HG02642 (cell line): ENCODE results near the gene RPL15.
"Not testable (repeated sequence)": the region's sequence is repeated elsewhere in the genome, so short reads cannot be mapped to it uniquely, and the experiment has no call there.

ENCODE experiments used
- ATAC-seq: cut with Tn5 transposase; IDR thresholded peaks from one replicate; pipeline ENCODE4 v1.9.1; 2021; ENCODE audit warnings: mild to moderate bottlenecking; ENCODE audit not compliant: unreplicated experiment, poor library complexity

The RPL15 gene

GRCh38 chr3:23916886-23917678 lies at the start of gene RPL15, which contains the start of gene NKIRAS1:
TSS of gene RPL15 (plus strand) at chr3:23917132. CDS start at chr3:23917860, 728 bp downstream.
TSS of gene NKIRAS1 (minus strand) at chr3:23916990. CDS start at chr3:23910904, 6,086 bp downstream.
- ATAC-seq: peak; percentile 95

GRCh38 chr3:23867400-23867799 lies 49.5 kb upstream of the RPL15 start:
- no peak for ATAC-seq

GRCh38 chr3:23867838-23868237 lies 49.1 kb upstream of the RPL15 start:
- ATAC-seq: no peak

GRCh38 chr3:23869977-23870662 lies 46.8 kb upstream of the RPL15 start:
- no peak for ATAC-seq

GRCh38 chr3:23870663-23871043 lies 46.3 kb upstream of the RPL15 start:
- not testable (repeated sequence) for ATAC-seq

GRCh38 chr3:23871361-23871760 lies 45.6 kb upstream of the RPL15 start:
- ATAC-seq: not testable (repeated sequence)

GRCh38 chr3:23872330-23872729 lies 44.6 kb upstream of the RPL15 start:
- ATAC-seq: no peak

GRCh38 chr3:23873941-23874340 lies 43.0 kb upstream of the RPL15 start:
- no peak for ATAC-seq

- ATAC-seq: no peak
These were observed 42.4 kb upstream of the RPL15 start for GRCh38 chr3:23874359-23875112.

- ATAC-seq: no peak
These were observed 41.7 kb upstream of the RPL15 start for GRCh38 chr3:23875113-23875725.

GRCh38 chr3:23876923-23877322 lies 40.0 kb upstream of the RPL15 start:
- no peak for ATAC-seq

GRCh38 chr3:23877329-23877980 lies 39.5 kb upstream of the RPL15 start:
- no peak for ATAC-seq

GRCh38 chr3:23879485-23879884 lies 37.4 kb upstream of the RPL15 start:
- ATAC-seq: no peak

- ATAC-seq: no peak
These were observed 36.1 kb upstream of the RPL15 start for GRCh38 chr3:23880703-23881339.

- not testable (repeated sequence) for ATAC-seq
These were observed 34.9 kb upstream of the RPL15 start for GRCh38 chr3:23881993-23882392.

- ATAC-seq: no peak
These were observed 34.4 kb upstream of the RPL15 start for GRCh38 chr3:23882487-23882918.

GRCh38 chr3:23884481-23884880 lies 32.5 kb upstream of the RPL15 start:
- no peak for ATAC-seq

GRCh38 chr3:23885210-23885609 lies 31.7 kb upstream of the RPL15 start:
- ATAC-seq: no peak

- ATAC-seq: no peak
These were observed 30.6 kb upstream of the RPL15 start for GRCh38 chr3:23886311-23886710.
